ENCODE results near the gene PAPPA2. TPM values are rescaled to one million over a fixed set of nuclear protein-coding genes. Genes with fewer than 3 reads are reported as not detected.

Gene PAPPA2
- total RNA-seq, 2 experiments from 2014 or later, result 0.08 TPM

DNA sequence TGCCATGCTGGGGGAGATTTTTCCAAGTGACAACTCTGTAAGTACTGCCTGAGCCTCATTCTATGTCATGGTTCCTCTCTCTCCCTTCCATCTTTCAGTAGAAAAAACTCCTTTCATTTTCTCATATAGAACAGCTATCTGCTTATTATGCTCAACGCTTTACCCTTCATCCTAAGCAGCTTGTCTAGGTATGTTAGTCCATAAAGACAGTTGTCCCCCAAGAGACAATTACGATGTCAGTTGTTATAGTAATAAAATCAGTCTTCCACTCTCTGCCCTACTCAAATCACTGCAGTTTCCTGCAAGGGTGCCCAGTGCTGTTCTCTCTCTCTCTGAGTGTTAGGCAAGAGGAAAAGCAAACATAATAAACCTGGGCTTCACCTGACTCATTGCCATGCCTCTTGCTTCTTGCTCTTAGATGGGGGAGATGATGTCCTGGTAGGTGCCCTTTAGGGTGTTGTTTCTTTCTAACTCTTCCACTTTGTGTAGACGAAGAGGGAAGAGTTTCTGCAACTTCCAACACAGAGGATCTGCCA lies 59.4 kb downstream of the PAPPA2 start:
- no peak overlapping the region for H3K4me3 Mint-ChIP-seq
- ChIA-PET CTCF (no interaction called here), POLR2A (no interaction called here)
- no peaks in the 10 kb centered on the region for H3K4me1 Mint-ChIP-seq
- no peaks in the 10 kb centered on the region for H3K27me3 Mint-ChIP-seq
- no peaks in the 10 kb centered on the region for H3K9me3 Mint-ChIP-seq
- no peak overlapping the region for H3K27ac Mint-ChIP-seq
- DNase-seq, result no peak
- no peaks in the 10 kb centered on the region for H3K36me3 Mint-ChIP-seq (ENCODE audit: low read depth)

DNA sequence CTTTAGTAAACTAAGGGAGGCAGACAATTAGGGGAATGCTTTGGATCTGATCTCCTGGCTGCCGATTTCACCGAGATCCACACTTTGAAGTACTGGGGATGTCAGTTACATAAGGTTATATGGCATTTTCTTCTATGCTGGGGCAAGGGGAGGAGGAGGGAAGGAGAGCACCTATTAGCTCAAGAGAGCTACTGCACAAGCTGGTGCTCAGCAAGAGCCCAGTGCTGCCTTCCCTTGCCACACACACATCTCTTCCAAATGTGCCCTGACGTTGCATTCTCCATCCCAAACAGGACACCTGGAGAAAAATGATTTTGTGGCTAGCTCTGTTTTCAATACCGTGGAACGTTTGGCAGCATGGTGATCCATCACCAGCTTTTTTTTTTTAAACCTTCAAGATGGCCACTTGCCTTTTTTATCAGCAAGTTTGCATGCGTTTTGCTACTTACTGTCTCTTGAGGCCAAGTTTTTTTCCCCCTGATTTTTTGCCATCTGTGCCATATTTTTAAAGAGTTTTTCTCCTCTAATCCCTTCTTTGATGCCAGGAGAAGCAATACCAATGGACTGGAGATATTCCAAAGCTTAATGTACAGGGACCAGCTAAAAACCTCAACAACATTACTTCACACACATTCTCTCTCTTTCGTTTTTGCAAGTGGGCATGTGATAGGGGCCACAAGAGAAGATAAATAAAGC lies 66.6 kb downstream of the PAPPA2 start:
- DNase-seq, result no peak
- ChIA-PET CTCF (interaction anchor here (0.7 kb wide), 2 partner anchors 173 to 1415 kb away, joined by 3 read pairs; no protein-coding TSS in a partner anchor), POLR2A (no interaction called here)
- Mint-ChIP-seq H3K36me3 (ENCODE audit: low read depth) (no peaks in the 10 kb centered on the region), H3K4me3 (no peak overlapping the region), H3K4me1 (no peaks in the 10 kb centered on the region), H3K9me3 (no peaks in the 10 kb centered on the region), H3K27ac (no peak overlapping the region), H3K27me3 (no peaks in the 10 kb centered on the region)

DNA sequence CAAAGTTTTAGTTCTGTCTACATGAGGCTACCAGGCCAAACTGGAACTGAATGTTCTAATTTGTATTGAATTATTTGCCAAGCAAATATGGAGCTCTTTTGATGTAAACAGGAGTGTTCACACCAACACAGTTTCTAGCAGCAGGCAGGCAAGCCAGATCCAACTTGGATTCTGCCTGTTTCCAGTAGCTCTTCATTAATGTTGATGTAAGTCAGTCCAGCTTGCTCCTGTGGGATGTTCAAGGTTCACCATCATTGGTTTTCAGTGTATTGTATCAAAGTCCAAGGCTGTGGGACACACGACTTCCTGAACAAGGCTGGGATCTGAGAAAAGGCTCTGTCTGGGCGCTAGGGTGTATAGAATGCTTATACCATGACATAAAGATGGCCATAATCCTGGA lies 68.1 kb downstream of the PAPPA2 start:
- ChIA-PET CTCF (no interaction called here), POLR2A (no interaction called here)
- Mint-ChIP-seq H3K4me1 (no peaks in the 10 kb centered on the region), H3K36me3 (ENCODE audit: low read depth) (no peaks in the 10 kb centered on the region), H3K4me3 (no peak overlapping the region), H3K27ac (no peak overlapping the region), H3K27me3 (no peaks in the 10 kb centered on the region), H3K9me3 (no peaks in the 10 kb centered on the region)
- no peak for DNase-seq

DNA sequence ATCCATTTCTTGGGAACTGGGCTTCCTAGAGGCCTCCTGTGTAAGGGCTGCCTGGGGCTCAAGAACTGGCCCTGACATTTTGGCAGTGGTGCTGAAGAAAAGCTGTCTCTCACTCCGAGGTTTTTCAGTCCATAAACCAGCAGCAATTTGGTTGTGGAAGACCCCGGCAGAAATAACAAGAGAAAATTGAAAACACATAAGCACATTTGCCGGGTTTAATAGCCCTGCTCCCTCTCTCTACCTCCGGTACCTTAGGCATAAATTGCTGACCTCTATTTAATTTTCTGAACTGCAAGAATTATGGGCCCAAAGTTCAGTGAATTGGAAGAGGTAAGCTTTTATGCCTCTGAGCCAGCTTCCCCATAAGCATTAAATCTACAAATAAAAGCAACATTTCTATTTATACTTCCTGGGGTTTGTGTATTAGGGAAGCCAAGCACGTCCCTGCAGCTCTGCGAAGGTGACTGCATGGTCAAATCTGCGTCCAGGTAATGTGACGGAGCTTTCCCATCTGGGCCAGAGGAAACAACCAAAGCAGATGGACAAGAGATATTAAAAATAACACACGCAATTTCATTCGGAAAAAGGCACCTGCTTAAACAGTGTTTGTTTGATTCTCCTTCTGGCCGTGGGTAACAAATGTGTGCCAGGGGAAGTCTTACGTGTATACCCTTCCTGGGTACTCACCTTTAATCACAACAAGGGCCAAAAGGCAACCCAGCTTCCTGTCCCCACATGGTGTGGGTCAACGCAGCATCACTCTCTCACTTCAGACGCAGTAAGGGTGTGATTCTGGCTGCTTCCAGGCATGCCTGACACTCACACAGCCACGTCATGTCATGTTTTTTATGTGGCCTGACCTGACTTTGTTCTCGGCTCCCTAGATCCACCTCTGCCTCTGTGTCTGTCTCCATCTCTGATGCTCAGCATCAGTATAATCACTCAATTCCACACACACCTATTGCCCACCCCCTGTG lies 69.2 kb downstream of the PAPPA2 start:
- H3K36me3 Mint-ChIP-seq (ENCODE audit: low read depth), result no peaks in the 10 kb centered on the region
- H3K27me3 Mint-ChIP-seq, result no peaks in the 10 kb centered on the region
- ChIA-PET POLR2A (no interaction called here), CTCF (no interaction called here)
- H3K9me3 Mint-ChIP-seq, result no peaks in the 10 kb centered on the region
- H3K4me3 Mint-ChIP-seq, result no peak overlapping the region
- H3K27ac Mint-ChIP-seq, result no peak overlapping the region
- H3K4me1 Mint-ChIP-seq, result no peaks in the 10 kb centered on the region
- no peak for DNase-seq

DNA sequence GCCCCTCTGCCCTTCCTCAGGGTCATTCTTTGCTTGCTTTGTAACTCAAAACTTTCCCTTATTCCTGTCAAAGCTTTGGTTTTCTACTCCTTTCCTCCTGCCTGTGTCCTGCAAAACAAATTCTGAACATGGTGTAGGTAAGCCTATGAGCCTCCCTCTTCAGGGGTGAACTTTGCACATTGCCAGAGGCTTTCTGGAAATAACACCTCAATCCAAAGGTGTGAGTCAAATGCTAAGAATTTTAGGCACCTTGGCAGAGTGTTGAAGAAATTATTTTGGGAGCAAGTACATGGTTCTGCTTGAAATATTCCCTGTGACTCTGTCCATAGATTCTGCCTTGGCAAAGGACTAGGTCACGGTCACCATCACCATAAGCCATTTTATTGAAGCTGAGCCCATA lies 70.0 kb downstream of the PAPPA2 start:
- H3K4me3 Mint-ChIP-seq, result no peak overlapping the region
- H3K36me3 Mint-ChIP-seq (ENCODE audit: low read depth), result no peaks in the 10 kb centered on the region
- POLR2A ChIA-PET, result no interaction called here
- no peaks in the 10 kb centered on the region for H3K27me3 Mint-ChIP-seq
- DNase-seq, result no peak
- CTCF ChIA-PET, result no interaction called here
- H3K27ac Mint-ChIP-seq, result no peak overlapping the region
- H3K9me3 Mint-ChIP-seq, result no peaks in the 10 kb centered on the region
- H3K4me1 Mint-ChIP-seq, result no peaks in the 10 kb centered on the region

DNA sequence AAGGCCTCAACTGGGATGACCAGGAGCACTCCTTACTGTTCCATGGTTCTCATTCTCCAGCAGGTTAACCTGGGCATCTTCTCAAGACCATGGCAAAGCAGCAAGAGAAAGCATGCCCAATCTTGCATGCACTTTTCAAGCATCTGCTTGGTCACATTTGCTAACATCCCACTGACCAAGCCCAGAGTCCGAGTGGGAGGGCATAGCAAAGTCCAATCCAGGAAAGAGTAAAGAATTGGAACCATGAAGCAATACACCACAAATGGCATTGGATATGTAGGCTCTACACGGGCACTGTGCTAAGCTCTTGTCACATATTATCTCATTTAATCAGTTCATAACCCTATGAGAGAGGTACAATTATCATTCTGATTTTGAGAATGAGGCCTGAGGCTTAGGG lies 73.6 kb downstream of the PAPPA2 start:
- Mint-ChIP-seq H3K27ac (no peak overlapping the region), H3K36me3 (ENCODE audit: low read depth) (no peaks in the 10 kb centered on the region), H3K9me3 (no peaks in the 10 kb centered on the region), H3K4me3 (no peak overlapping the region), H3K4me1 (no peaks in the 10 kb centered on the region), H3K27me3 (no peaks in the 10 kb centered on the region)
- POLR2A ChIA-PET, result no interaction called here
- no peak for DNase-seq
- CTCF ChIA-PET, result no interaction called here

DNA sequence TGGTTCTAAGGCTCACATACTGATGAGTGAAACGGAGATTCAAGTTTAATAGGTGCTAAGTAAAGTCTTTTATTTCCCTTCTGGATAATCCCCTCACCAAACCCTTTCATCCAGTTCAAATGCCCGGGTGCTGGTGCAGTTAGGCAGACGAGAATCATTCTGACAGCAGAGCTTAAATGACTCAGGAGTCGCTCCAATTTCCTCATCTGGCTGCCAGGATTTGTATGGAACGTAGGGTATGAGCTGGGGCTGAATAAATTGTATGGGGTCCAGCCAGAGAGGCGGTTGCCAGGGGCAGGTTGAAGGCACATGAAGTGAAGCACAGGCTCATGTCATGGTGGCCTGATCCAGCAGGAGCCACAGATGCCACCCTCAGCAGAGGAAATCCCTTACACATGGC lies 76.0 kb downstream of the PAPPA2 start:
- CTCF ChIA-PET, result no interaction called here
- no peaks in the 10 kb centered on the region for H3K27me3 Mint-ChIP-seq
- H3K36me3 Mint-ChIP-seq (ENCODE audit: low read depth), result no peaks in the 10 kb centered on the region
- H3K9me3 Mint-ChIP-seq, result peaks cover 2% of the 10 kb centered on the region
- POLR2A ChIA-PET, result no interaction called here
- H3K4me3 Mint-ChIP-seq, result no peak overlapping the region
- no peak for DNase-seq
- H3K27ac Mint-ChIP-seq, result no peak overlapping the region
- no peaks in the 10 kb centered on the region for H3K4me1 Mint-ChIP-seq

DNA sequence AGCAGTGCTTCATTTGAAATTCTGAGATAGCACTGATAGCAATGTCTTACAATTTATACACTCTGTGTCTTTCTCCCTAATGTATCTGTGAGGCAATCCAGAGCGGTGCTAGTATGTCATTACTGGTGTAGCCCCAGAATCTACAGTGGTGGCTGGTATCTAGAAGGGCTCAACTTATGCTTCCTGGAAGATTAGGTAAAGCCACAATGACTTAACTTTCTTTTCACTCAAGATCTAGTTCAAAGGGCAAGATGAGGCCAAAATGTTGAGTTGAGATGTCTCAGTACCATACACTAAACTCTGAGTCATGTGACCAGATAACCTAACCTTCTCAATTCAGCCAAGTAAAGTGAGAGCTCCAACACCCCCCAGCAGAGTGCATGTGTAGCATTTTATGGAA lies 77.5 kb downstream of the PAPPA2 start:
- Mint-ChIP-seq H3K36me3 (ENCODE audit: low read depth) (no peaks in the 10 kb centered on the region), H3K4me1 (no peaks in the 10 kb centered on the region), H3K4me3 (no peak overlapping the region), H3K9me3 (peaks cover 2% of the 10 kb centered on the region), H3K27ac (no peak overlapping the region), H3K27me3 (no peaks in the 10 kb centered on the region)
- ChIA-PET CTCF (no interaction called here), POLR2A (no interaction called here)
- DNase-seq, result no peak

DNA sequence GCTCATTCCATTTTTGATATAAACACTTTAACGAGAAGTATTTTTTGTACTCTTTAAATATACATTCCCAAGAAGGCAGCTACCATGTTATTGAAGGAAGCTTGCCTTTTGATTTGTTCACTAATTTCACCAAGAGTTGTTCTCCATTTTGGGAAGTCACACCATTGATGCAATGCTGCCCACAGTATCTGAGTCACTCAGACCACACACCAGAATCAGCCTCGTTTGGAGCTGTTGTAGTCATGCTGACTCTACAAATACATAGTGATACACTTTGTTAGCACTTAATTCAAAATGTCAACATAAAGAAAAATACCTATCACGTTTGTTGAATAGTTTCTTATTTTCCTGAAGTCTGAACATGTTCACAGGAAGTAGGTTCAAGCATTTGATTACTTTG lies 78.7 kb downstream of the PAPPA2 start:
- DNase-seq, result no peak
- Mint-ChIP-seq H3K27me3 (no peaks in the 10 kb centered on the region), H3K36me3 (ENCODE audit: low read depth) (no peaks in the 10 kb centered on the region), H3K27ac (no peak overlapping the region), H3K4me3 (no peak overlapping the region), H3K4me1 (no peaks in the 10 kb centered on the region), H3K9me3 (peaks cover 2% of the 10 kb centered on the region)
- ChIA-PET CTCF (no interaction called here), POLR2A (no interaction called here)

DNA sequence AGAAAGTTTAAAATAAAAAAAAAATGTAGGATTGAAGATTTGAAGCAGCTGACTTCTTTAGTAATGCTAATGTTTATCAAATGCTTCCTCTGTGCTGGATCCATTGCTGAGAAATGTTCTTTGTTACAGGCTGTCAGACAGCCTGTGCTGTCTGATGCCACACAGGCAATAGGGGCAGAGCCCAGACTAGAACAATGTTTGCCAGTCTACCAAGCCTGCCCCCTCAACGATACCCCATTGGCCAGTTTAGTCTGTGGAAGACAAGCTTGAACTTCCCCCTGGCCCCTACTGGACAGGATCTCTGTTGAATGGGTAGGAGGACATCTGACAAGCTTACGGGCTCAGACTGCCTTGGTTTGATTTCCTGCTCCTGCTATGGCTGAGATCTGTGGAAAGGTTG lies 79.4 kb downstream of the PAPPA2 start:
- CTCF ChIA-PET, result no interaction called here
- DNase-seq, result no peak
- Mint-ChIP-seq H3K36me3 (ENCODE audit: low read depth) (no peaks in the 10 kb centered on the region), H3K4me3 (no peak overlapping the region), H3K27ac (no peak overlapping the region), H3K9me3 (peaks cover 2% of the 10 kb centered on the region), H3K4me1 (no peaks in the 10 kb centered on the region), H3K27me3 (no peaks in the 10 kb centered on the region)
- POLR2A ChIA-PET, result no interaction called here

DNA sequence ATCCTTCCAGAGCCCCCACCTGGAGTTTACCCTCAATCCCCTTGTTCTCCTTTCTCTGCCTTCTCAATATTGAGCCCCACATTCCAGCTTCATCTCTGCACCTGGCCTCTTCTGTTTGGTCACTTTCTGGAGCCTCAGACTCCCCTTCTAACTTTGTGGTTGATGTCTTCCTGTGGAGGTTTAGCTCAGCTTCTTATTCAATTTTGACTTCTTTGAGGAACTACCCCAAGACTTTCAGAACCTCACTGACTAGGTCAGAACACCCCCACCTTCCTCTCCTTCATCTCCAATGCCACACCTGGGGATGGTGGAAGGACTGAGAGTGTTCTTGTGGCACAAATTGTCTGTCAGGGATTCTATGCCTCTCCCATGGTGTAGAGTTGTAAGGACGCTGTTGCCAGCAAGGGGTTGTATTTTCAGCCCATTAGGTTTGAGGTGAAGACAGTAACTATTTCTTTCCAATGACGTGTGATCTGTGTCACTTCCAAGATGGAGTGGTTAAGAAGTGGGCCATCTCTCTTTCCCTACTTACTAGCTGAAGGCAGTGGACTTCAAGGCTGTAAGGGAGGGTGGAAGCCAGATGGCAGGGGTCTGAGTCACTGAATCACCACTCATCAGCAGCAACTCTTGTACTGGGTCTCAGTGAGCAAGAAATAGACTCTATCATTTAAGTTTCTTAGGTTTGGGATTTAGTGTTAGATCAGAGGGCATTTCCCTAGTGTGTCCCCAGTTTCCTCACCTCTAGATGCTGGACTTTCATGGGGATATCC lies 80.6 kb downstream of the PAPPA2 start:
- POLR2A ChIA-PET, result no interaction called here
- no peak overlapping the region for H3K4me3 Mint-ChIP-seq
- CTCF ChIA-PET, result no interaction called here
- DNase-seq, result no peak
- no peaks in the 10 kb centered on the region for H3K4me1 Mint-ChIP-seq
- no peak overlapping the region for H3K27ac Mint-ChIP-seq
- peaks cover 2% of the 10 kb centered on the region for H3K9me3 Mint-ChIP-seq
- no peaks in the 10 kb centered on the region for H3K27me3 Mint-ChIP-seq
- H3K36me3 Mint-ChIP-seq (ENCODE audit: low read depth), result no peaks in the 10 kb centered on the region

DNA sequence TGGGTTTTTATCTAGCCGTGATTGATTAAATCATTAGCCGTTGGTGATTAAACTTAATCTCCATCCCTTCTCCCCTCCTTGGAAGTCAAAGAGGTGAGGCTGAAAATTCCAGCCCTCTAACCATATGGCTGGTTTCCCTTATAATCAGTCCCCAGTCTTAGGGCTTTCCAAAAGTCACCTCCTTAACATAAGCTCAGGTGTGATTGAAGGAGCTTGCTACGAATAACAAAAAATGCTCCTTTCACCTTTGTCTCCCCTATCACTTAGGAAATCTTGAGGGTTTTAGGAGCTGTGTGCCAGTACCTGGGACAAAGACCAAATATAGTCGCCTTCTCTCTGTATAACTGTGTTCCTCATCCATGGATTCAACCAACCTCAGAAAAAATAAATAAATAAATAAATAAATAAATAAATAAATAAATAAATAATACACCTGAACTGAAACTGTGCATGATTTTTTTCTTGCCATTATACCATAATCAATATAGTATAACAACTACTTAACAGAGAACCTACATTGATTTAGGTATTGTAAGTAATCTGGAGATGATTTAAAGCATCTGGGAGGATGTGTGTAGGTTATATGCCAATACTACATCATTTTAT lies 82.2 kb downstream of the PAPPA2 start:
- Mint-ChIP-seq H3K4me3 (no peak overlapping the region), H3K9me3 (peaks cover 2% of the 10 kb centered on the region), H3K36me3 (ENCODE audit: low read depth) (no peaks in the 10 kb centered on the region), H3K27me3 (no peaks in the 10 kb centered on the region), H3K27ac (no peak overlapping the region), H3K4me1 (no peaks in the 10 kb centered on the region)
- ChIA-PET CTCF (no interaction called here), POLR2A (no interaction called here)
- no peak for DNase-seq

DNA sequence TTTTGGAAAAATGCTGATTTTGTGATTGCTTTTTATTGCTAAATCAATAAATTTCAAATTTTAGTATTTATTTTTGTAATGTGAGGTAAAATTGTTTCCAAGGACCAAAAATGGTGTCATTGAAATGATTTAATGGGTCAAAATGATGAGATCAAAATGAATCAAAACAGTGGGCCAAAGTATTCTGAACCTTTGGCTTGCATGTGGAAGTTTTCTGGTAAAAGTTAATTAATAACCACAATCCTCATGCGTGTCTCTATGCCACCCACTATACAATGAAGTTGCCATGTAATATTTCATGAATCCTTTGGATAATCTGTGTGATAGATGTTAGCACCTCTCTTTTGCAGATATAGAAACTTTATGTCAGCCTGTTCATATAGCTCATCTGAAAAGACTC lies 83.8 kb downstream of the PAPPA2 start:
- H3K27me3 Mint-ChIP-seq, result no peaks in the 10 kb centered on the region
- ChIA-PET CTCF (no interaction called here), POLR2A (no interaction called here)
- DNase-seq, result no peak
- H3K4me3 Mint-ChIP-seq, result no peak overlapping the region
- H3K4me1 Mint-ChIP-seq, result no peaks in the 10 kb centered on the region
- H3K27ac Mint-ChIP-seq, result no peak overlapping the region
- no peaks in the 10 kb centered on the region for H3K36me3 Mint-ChIP-seq (ENCODE audit: low read depth)
- H3K9me3 Mint-ChIP-seq, result peaks cover 2% of the 10 kb centered on the region
